ENCODE measurements around the gene ART3. TPM values are rescaled to one million over a fixed set of nuclear protein-coding genes. Genes with fewer than 3 reads are reported as not detected.

The ART3 gene
- total and polyA plus RNA-seq, 2 donors (not counting 1 experiment from before 2014, with no cell fraction given): not detected

DNA sequence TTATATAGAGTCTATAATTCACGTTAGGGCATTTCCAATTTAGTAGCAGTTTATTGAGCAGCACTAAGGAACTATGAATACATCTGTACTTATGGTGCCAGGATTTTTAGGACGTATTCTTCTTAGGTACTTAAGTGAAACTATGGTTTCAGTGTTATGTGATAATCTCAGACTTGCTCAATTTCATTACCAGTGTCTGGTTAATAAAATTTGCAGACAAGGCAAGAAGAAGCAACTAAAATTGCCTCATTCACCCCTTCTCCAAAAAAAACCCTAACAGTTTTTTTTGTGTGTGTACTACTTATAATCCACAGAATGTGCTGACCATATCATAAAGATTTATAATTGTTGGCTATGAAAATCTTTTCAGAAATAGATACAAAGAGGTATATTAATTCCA lies 45.2 kb upstream of the ART3 start:
- no peaks in the 10 kb centered on the region for H3K36me3 ChIP-seq (replicated peaks in 1 of 2; ENCODE audit: control extremely low read depth in 1 of 2, control insufficient read depth in 1 of 2, extremely low read depth in 1 of 2, insufficient read depth in 2 of 2, low read length in 1 of 2)
- ChIA-PET POLR2A (no interaction called here), CTCF (no interaction called here)
- ATAC-seq (ENCODE audit: low read depth) (no peak), DNase-seq (no peak)
- H4K20me1 ChIP-seq (ENCODE audit: control insufficient read depth, insufficient read depth, low read length, poor library complexity, severe bottlenecking): no peaks in the 10 kb centered on the region
- no peak overlapping the region for H3K27ac ChIP-seq (ENCODE audit: low read length in 2 of 2)
- H3K4me1 ChIP-seq (ENCODE audit: control insufficient read depth in 2 of 2, insufficient read depth in 2 of 2, low read length in 2 of 2): peaks cover 8 to 11% of the 10 kb centered on the region in 2 donors
- Mint-ChIP-seq H3K27ac (no peak overlapping the region), H3K27me3 (no peaks in the 10 kb centered on the region), H3K4me1 (peaks cover 15% of the 10 kb centered on the region), H3K4me3 (no peak overlapping the region), H3K9me3 (ENCODE audit: insufficient read depth) (no peaks in the 10 kb centered on the region)
- no CpG with 5 or more reads among the region's 2 CpGs for WGBS (ENCODE audit: insufficient coverage)
- intact Hi-C loops (cut with micrococcal nuclease): no loop called here
- no peak for TF ChIP-seq CTCF (IDR thresholded peaks at IDR 0.05)
- TF ChIP-seq EZH2 (IDR thresholded peaks at IDR 0.05; ENCODE audit: borderline replicate concordance, insufficient read depth, low read depth, low read length, poor library complexity, severe bottlenecking): no peak
- H3K4me3 ChIP-seq (ENCODE audit: control extremely low read depth in 1 of 5, extremely low read depth in 1 of 5, insufficient read depth in 1 of 5, low read depth in 2 of 5, low read length in 4 of 5): no peak overlapping the region
- no peak overlapping the region for H3K4me2 ChIP-seq (replicated peaks; ENCODE audit: low read depth, low read length, poor library complexity, severe bottlenecking)
- H3K9ac ChIP-seq (ENCODE audit: low read length): no peak overlapping the region
- no peaks in the 10 kb centered on the region for H3K79me2 ChIP-seq (ENCODE audit: control insufficient read depth, insufficient read depth, low read length)
- no peaks in the 10 kb centered on the region for H3K27me3 ChIP-seq (replicated peaks in 1 of 4; ENCODE audit: control extremely low read depth in 1 of 4, control insufficient read depth in 3 of 4, insufficient read depth in 4 of 4, low read length in 3 of 4)
- H2AFZ ChIP-seq (ENCODE audit: insufficient read depth, low read depth, low read length, poor library complexity, severe bottlenecking): no peak overlapping the region
- no peaks in the 10 kb centered on the region for H3K9me3 ChIP-seq (ENCODE audit: control extremely low read depth in 1 of 3, control insufficient read depth in 2 of 3, insufficient read depth in 1 of 3, low read length in 2 of 3)

DNA sequence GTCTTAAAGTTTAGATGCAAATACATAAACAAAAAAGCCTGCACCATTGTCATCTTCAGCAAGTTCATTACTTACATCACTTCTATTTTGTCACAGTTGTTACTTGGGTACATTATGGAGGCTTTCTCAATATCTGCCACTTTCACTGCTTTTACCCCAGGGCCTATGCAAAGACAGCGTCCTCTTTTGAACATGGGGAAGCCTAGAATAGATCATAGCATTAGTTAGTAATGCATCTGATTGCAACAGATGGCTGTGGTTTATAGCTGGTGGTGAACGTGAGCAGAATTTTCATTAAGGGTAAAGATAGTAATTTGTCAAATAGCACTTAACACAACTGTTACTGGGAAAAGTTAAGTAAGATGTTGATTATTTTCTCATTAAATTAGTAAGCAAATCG lies 39.4 kb upstream of the ART3 start:
- no peaks in the 10 kb centered on the region for H3K4me1 ChIP-seq (ENCODE audit: control insufficient read depth in 2 of 2, insufficient read depth in 2 of 2, low read length in 2 of 2)
- H4K20me1 ChIP-seq (ENCODE audit: control insufficient read depth, insufficient read depth, low read length, poor library complexity, severe bottlenecking): no peaks in the 10 kb centered on the region
- Mint-ChIP-seq H3K4me3 (no peak overlapping the region), H3K9me3 (ENCODE audit: insufficient read depth) (no peaks in the 10 kb centered on the region), H3K4me1 (no peaks in the 10 kb centered on the region), H3K27ac (no peak overlapping the region), H3K27me3 (no peaks in the 10 kb centered on the region)
- H3K9ac ChIP-seq (ENCODE audit: low read length): no peak overlapping the region
- peak overlapping the region; percentile 17 for H2AFZ ChIP-seq (ENCODE audit: insufficient read depth, low read depth, low read length, poor library complexity, severe bottlenecking)
- ChIA-PET POLR2A (no interaction called here), CTCF (interaction anchor here (1.4 kb wide), 1 partner anchor 39 kb away, joined by 4 read pairs; no protein-coding TSS in a partner anchor)
- no peaks in the 10 kb centered on the region for H3K27me3 ChIP-seq (replicated peaks in 1 of 4; ENCODE audit: control extremely low read depth in 1 of 4, control insufficient read depth in 3 of 4, insufficient read depth in 4 of 4, low read length in 3 of 4)
- DNase-seq: no peak
- WGBS (ENCODE audit: insufficient coverage): no CpG with 5 or more reads among the region's 3 CpGs
- no peak overlapping the region for H3K4me3 ChIP-seq (ENCODE audit: control extremely low read depth in 1 of 5, extremely low read depth in 1 of 5, insufficient read depth in 1 of 5, low read depth in 2 of 5, low read length in 4 of 5)
- no peaks in the 10 kb centered on the region for H3K79me2 ChIP-seq (ENCODE audit: control insufficient read depth, insufficient read depth, low read length)
- intact Hi-C loops (cut with micrococcal nuclease): no loop called here
- ATAC-seq (ENCODE audit: low read depth): no peak
- H3K9me3 ChIP-seq (ENCODE audit: control extremely low read depth in 1 of 3, control insufficient read depth in 2 of 3, insufficient read depth in 1 of 3, low read length in 2 of 3): no peaks in the 10 kb centered on the region
- TF ChIP-seq EZH2 (IDR thresholded peaks at IDR 0.05; ENCODE audit: borderline replicate concordance, insufficient read depth, low read depth, low read length, poor library complexity, severe bottlenecking) (no peak), CTCF (IDR thresholded peaks at IDR 0.05) (no peak)
- no peak overlapping the region for H3K27ac ChIP-seq (ENCODE audit: low read length in 2 of 2)
- no peaks in the 10 kb centered on the region for H3K36me3 ChIP-seq (replicated peaks in 1 of 2; ENCODE audit: control extremely low read depth in 1 of 2, control insufficient read depth in 1 of 2, extremely low read depth in 1 of 2, insufficient read depth in 2 of 2, low read length in 1 of 2)
- no peak overlapping the region for H3K4me2 ChIP-seq (replicated peaks; ENCODE audit: low read depth, low read length, poor library complexity, severe bottlenecking)
